Measurements from ENCODE around the gene FARSA. TPM values are rescaled to one million over a fixed set of nuclear protein-coding genes. Genes with fewer than 3 reads are reported as not detected.

FARSA gene
- total and polyA plus RNA-seq, 2 of the 4 experiments (the other 2 are of a cell fraction): 49.3 to 80.9 TPM

DNA sequence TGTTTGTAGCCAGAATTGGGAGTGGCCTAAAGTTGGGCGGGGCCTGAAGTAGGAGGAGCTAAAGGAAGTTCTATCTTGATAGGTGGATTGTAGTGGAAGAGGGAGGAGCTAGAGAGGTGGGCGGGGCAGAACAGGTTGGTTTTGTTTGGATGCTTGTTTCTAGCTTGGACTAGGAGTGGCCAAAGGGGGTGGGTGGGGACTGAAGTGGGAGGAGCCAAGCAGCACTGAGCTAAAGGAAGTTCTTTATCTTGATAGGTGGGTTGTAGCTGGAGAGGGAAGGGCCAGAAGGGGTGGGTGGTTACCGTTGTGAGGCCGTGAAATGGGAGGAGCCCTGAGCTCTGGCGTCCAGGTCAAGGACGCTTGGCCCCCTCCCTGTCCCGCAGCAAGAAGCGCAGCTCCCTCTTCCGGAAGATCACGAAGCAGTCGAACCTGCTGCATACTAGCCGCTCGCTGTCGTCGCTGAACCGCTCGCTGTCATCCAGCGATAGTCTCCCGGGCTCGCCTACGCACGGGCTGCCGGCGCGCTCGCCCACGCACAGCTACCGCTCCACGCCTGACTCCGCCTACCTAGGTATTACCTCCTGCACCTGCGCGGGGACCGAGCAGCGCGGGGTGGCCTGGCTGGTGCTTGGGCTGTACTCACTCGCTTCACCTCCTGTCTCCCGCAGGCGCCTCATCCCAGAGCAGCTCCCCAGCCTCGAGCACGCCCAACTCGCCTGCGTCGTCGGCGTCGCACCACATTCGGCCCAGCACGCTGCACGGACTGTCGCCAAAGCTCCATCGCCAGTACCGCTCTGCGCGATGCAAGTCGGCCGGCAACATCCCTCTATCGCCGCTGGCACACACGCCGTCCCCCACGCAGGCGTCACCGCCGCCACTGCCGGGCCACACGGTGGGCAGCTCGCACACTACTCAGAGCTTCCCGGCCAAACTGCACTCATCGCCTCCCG is 60.3 kb downstream of the FARSA start:
- CTCF ChIA-PET: no interaction called here
- WGBS, 2 experiments (ENCODE audit: extremely low coverage in 2 of 2, insufficient read length in 1 of 2): 54% methylated on average over 48 of the region's 70 CpGs; no CpG with 5 or more reads in 1 of the 2 experiments
- no peak overlapping the region for H3K23ac ChIP-seq (ENCODE audit: low read depth, low read length)
- TF ChIP-seq MAZ (IDR thresholded peaks at IDR 0.05; ENCODE audit: borderline replicate concordance, low read depth, low read length): no peak
- no peak for TF ChIP-seq MAFK (IDR thresholded peaks at IDR 0.05; ENCODE audit: low read depth, low read length)
- TF ChIP-seq ELK1 (IDR thresholded peaks at IDR 0.05; ENCODE audit: borderline replicate concordance, low read depth, low read length): no peak
- TF ChIP-seq FOS (IDR thresholded peaks at IDR 0.05; ENCODE audit: low read depth, low read length): no peak
- TF ChIP-seq USF2 (IDR thresholded peaks at IDR 0.05; ENCODE audit: low read depth, low read length): no peak
- TF ChIP-seq, protein P1, sequence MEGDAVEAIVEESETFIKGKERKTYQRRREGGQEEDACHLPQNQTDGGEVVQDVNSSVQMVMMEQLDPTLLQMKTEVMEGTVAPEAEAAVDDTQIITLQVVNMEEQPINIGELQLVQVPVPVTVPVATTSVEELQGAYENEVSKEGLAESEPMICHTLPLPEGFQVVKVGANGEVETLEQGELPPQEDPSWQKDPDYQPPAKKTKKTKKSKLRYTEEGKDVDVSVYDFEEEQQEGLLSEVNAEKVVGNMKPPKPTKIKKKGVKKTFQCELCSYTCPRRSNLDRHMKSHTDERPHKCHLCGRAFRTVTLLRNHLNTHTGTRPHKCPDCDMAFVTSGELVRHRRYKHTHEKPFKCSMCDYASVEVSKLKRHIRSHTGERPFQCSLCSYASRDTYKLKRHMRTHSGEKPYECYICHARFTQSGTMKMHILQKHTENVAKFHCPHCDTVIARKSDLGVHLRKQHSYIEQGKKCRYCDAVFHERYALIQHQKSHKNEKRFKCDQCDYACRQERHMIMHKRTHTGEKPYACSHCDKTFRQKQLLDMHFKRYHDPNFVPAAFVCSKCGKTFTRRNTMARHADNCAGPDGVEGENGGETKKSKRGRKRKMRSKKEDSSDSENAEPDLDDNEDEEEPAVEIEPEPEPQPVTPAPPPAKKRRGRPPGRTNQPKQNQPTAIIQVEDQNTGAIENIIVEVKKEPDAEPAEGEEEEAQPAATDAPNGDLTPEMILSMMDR (conservative IDR thresholded peaks at IDR 0.05; ENCODE audit: low read depth, low read length): no peak
- no peak for TF ChIP-seq SMC3 (IDR thresholded peaks at IDR 0.05; ENCODE audit: low read depth, low read length)
- TF ChIP-seq BHLHE40 (IDR thresholded peaks at IDR 0.05; ENCODE audit: low read depth, low read length): no peak
- TF ChIP-seq CHD1 (IDR thresholded peaks at IDR 0.05; ENCODE audit: low read depth, low read length): no peak
- no peak for TF ChIP-seq NFE2L2 (IDR thresholded peaks at IDR 0.05; ENCODE audit: low read depth, low read length)
- TF ChIP-seq MXI1 (IDR thresholded peaks at IDR 0.05; ENCODE audit: borderline replicate concordance, low read depth, low read length): no peak
- TF ChIP-seq POLR2A (IDR thresholded peaks at IDR 0.05; ENCODE audit: low read depth, low read length): no peak
- no peak for TF ChIP-seq RCOR1 (IDR thresholded peaks at IDR 0.05; ENCODE audit: insufficient replicate concordance, low read length)
- no peak for TF ChIP-seq RAD21 (IDR thresholded peaks at IDR 0.05; ENCODE audit: low read length)

More for the DNA sequence above, 60.3 kb downstream of the FARSA start:
- H2BK5ac ChIP-seq (ENCODE audit: low read depth, low read length, poor library complexity, severe bottlenecking): no peak overlapping the region
- peak overlapping the region; percentile 83 for H2AFZ ChIP-seq (replicated peaks; ENCODE audit: low read length, poor library complexity)
- H3K4me3 ChIP-seq (ENCODE audit: insufficient read depth, low read depth, low read length): 0 out of 2 replicates have a peak overlapping the region, but pooled peaks have one; percentile 1
- no peak overlapping the region for H4K5ac ChIP-seq (ENCODE audit: low read depth, low read length)
- H3K9me1 ChIP-seq (ENCODE audit: insufficient read depth, low read length): 0 out of 2 replicates have a peak, but pooled peaks cover 2% of the 10 kb centered on the region
- dilution Hi-C loops (cut with HindIII; ENCODE audit: low sequenced_read_pairs, unreplicated experiment) (no loop called here), in situ Hi-C loops (cut with MboI; ENCODE audit: low sequenced_read_pairs) (no loop called here), intact Hi-C loops (cut with micrococcal nuclease) (no loop called here)
- no peak overlapping the region for H2BK120ac ChIP-seq (ENCODE audit: low read depth, low read length)
- H3K79me1 ChIP-seq (ENCODE audit: low read depth in 1 of 2, low read length in 2 of 2): no peaks in the 10 kb centered on the region
- H3K4me2 ChIP-seq (ENCODE audit: low read depth, low read length): peak overlapping the region; percentile 4; the same call in 1 of the 2 replicates
- H3K27me3 ChIP-seq (ENCODE audit: control insufficient read depth, insufficient read depth, low read length): no peaks in the 10 kb centered on the region
- no peak overlapping the region for H3K18ac ChIP-seq (ENCODE audit: low read depth, low read length)
- no peak overlapping the region for H2BK15ac ChIP-seq (ENCODE audit: low read depth, low read length)
- DNase-seq (peak; percentile 37), ATAC-seq (ENCODE audit: low read depth) (peak; percentile 71)
- POLR2A ChIA-PET (ENCODE audit: unreplicated experiment): no interaction called here
- no peak overlapping the region for H3K4ac ChIP-seq (ENCODE audit: low read depth, low read length)
- no peaks in the 10 kb centered on the region for H4K20me1 ChIP-seq (ENCODE audit: insufficient read depth, low read length)
- no peak overlapping the region for H4K8ac ChIP-seq (ENCODE audit: low read depth in 2 of 2, low read length in 2 of 2)
- BruUV-seq (replicated peaks): no TSS peak
- H3K27ac ChIP-seq (ENCODE audit: insufficient read depth, low read length): no peak overlapping the region
- no peak overlapping the region for H2AK5ac ChIP-seq (ENCODE audit: low read depth, low read length)
- H3K14ac ChIP-seq (replicated peaks; ENCODE audit: low read depth, low read length): no peak overlapping the region
- no peak overlapping the region for H2BK20ac ChIP-seq (ENCODE audit: low read depth, low read length)
- H3K4me1 ChIP-seq (ENCODE audit: control insufficient read depth, insufficient read depth, low read length): no peaks in the 10 kb centered on the region
- no peak overlapping the region for H4K91ac ChIP-seq (ENCODE audit: insufficient read depth, low read depth, low read length)
- H3K9me3 ChIP-seq (ENCODE audit: control insufficient read depth, insufficient read depth, low read length): no peaks in the 10 kb centered on the region
- H3K9ac ChIP-seq (ENCODE audit: low read depth, low read length): no peak overlapping the region
- H3K36me3 ChIP-seq (ENCODE audit: control insufficient read depth, insufficient read depth, low read length): peaks cover 9% of the 10 kb centered on the region; the same call in 1 of the 2 replicates
- H2AK9ac ChIP-seq (replicated peaks; ENCODE audit: low read depth, low read length, poor library complexity): peak overlapping the region; percentile 61
- H3K56ac ChIP-seq (ENCODE audit: extremely low read depth, insufficient read depth, low read length): no peak overlapping the region

All from IMR-90 (cell line).